NCI-H1105 treated with DMSO at 0.1 percent for 48 hours (cell line): ENCODE results near the gene CABP2.
"Not testable (repeated sequence)": the region's sequence is repeated elsewhere in the genome, so short reads cannot be mapped to it uniquely, and the experiment has no call there.

Experiments used
- DNase-seq: peaks from one replicate; lab custom pipeline; 2025; lab: John Stamatoyannopoulos, UW

CABP2 gene

DNA sequence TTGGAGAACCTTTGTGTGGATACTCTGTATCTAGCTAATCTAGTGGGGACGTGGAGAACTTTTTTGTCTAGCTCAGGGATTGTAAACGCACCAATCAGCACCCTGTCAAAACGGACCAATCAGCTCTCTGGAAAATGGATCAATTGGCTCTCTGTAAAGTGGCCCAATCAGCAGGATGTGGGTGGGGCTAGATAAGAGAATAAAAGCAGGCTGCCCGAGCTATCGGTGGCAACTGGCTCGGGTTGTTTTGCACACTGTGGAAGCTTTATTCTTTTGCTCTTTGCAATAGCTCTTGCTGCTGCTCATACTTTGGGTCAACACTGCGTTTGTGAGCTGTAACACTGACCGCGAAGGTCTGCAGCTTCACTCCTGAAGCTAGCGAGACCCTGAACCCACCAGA lies 46.6 kb downstream of the CABP2 start:
- DNase-seq = not testable (repeated sequence)

DNA sequence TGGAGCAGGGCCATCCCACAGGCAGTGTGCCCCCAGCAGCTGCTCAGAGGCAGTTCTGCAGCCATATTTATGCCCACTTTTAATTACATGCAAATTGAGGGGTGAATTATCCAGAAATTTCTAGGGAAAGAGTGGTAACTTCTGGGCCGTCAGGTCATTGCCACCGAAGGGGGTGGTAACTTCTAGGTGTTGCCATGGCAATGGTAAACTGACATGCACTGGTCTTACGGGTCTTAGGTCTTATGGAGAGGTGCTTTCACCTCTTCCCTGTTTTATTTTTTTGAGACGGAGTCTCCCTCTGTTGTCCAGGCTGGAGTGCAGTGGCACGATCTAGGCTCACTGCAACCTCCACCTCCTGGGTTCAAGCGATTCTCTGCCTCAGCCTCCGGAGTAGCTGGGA lies 50.4 kb downstream of the CABP2 start:
- DNase-seq = no peak

DNA sequence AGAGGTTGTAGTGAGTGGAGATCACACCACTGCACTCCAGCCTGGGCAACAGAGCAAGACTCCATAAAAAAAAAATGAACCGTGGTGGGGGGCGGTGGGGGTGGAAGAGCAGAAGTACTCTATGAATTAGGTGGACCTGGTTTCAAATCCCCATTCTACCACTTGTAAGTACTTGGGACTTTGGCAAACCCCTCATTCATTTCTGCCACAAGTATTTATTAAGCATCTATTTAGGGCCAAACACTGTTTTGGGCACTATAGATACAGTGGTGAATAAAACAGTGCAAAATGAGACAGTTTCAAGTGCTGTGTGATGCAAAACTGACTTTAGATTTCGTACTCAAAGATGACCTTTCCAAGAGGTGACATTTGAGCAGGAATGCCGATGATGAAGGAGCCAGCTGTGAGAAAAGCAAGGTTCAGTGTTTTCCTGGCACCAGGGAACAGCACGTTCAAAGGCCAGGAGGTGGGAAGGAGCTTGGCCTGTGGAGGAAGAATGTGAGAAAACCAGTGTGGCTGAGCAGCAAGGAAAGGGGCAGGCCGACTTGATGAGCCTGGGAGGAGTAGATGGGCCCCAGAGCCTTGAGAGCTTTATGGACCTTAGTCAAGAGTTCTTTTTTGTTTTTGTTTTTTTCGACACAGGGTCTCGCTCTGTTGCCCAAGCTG lies 52.8 kb downstream of the CABP2 start:
- no peak for DNase-seq

DNA sequence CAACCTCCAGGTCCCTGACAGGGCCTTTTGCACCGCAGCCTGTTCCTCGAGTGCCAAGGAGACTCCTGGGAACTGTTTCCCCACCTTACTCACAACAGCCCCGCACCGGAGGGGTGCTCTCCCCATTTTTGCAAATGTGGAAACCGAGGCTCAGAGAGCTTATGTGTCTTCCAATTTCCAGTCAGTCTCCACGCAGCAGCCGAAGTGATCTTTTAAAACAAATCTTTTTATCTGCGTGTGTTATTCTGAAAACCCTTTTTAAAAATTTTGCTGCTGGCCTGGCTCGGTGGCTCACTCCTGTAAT lies 53.8 kb downstream of the CABP2 start:
- no peak for DNase-seq
